ENCODE results near the gene ILKAP.

DNA sequence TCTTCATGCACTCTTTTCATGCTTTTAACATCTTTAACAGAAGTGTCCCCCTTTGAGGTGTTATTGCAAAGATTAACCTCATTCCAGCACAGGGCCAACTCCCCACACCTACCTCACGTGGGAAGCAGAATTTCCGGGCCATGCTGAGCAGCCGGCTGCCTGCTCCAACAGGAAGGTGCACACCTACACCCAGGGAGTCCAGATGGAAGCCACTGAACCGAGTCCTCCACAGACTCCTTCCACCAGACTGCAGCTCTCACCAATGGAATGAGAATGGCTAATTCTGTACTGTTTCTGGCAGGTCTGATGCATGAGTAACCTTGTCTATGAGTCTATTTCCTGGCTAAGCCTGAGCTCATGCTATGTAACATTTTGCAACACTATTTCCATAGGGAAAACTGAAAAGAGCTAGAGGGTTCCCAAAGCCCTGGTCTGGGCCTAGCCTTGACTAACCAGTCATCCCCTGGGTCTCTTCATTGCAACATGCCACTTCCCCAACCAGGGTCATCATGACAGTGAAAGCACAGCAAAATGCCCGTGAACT, 33.7 kb downstream of the ILKAP start:
- TF ChIP-seq POLR2AphosphoS5 (IDR thresholded peaks at IDR 0.05; ENCODE audit: low read depth, low read length) (peak; percentile 29; the same call in 1 of the 2 replicates), FOSL2 (IDR thresholded peaks at IDR 0.05; ENCODE audit: borderline replicate concordance, low read depth) (peak; percentile 68; the same call in 1 of the 2 replicates), RFX5 (IDR thresholded peaks at IDR 0.05; ENCODE audit: low read length) (no peak), ELF1 (IDR thresholded peaks at IDR 0.05) (no peak), GATA2 (CRISPR knock-in tag; IDR thresholded peaks at IDR 0.05) (no peak), JUND (IDR thresholded peaks at IDR 0.05) (peak; percentile 63), GABPA (IDR thresholded peaks at IDR 0.05; ENCODE audit: low read depth) (no peak)
- TF ChIP-seq, protein P1, sequence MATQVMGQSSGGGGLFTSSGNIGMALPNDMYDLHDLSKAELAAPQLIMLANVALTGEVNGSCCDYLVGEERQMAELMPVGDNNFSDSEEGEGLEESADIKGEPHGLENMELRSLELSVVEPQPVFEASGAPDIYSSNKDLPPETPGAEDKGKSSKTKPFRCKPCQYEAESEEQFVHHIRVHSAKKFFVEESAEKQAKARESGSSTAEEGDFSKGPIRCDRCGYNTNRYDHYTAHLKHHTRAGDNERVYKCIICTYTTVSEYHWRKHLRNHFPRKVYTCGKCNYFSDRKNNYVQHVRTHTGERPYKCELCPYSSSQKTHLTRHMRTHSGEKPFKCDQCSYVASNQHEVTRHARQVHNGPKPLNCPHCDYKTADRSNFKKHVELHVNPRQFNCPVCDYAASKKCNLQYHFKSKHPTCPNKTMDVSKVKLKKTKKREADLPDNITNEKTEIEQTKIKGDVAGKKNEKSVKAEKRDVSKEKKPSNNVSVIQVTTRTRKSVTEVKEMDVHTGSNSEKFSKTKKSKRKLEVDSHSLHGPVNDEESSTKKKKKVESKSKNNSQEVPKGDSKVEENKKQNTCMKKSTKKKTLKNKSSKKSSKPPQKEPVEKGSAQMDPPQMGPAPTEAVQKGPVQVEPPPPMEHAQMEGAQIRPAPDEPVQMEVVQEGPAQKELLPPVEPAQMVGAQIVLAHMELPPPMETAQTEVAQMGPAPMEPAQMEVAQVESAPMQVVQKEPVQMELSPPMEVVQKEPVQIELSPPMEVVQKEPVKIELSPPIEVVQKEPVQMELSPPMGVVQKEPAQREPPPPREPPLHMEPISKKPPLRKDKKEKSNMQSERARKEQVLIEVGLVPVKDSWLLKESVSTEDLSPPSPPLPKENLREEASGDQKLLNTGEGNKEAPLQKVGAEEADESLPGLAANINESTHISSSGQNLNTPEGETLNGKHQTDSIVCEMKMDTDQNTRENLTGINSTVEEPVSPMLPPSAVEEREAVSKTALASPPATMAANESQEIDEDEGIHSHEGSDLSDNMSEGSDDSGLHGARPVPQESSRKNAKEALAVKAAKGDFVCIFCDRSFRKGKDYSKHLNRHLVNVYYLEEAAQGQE (IDR thresholded peaks at IDR 0.05; ENCODE audit: low read depth, low read length), result no peak
- TF ChIP-seq, protein P2, sequence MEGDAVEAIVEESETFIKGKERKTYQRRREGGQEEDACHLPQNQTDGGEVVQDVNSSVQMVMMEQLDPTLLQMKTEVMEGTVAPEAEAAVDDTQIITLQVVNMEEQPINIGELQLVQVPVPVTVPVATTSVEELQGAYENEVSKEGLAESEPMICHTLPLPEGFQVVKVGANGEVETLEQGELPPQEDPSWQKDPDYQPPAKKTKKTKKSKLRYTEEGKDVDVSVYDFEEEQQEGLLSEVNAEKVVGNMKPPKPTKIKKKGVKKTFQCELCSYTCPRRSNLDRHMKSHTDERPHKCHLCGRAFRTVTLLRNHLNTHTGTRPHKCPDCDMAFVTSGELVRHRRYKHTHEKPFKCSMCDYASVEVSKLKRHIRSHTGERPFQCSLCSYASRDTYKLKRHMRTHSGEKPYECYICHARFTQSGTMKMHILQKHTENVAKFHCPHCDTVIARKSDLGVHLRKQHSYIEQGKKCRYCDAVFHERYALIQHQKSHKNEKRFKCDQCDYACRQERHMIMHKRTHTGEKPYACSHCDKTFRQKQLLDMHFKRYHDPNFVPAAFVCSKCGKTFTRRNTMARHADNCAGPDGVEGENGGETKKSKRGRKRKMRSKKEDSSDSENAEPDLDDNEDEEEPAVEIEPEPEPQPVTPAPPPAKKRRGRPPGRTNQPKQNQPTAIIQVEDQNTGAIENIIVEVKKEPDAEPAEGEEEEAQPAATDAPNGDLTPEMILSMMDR (IDR thresholded peaks at IDR 0.05), result no peak
- TF ChIP-seq, protein P3, sequence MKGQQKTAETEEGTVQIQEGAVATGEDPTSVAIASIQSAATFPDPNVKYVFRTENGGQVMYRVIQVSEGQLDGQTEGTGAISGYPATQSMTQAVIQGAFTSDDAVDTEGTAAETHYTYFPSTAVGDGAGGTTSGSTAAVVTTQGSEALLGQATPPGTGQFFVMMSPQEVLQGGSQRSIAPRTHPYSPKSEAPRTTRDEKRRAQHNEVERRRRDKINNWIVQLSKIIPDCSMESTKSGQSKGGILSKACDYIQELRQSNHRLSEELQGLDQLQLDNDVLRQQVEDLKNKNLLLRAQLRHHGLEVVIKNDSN (IDR thresholded peaks at IDR 0.05; ENCODE audit: borderline replicate concordance, low read depth), result no peak

Measured in SK-N-SH (cell line).